ENCODE data around the gene APOC3.

GRCh38 chr11:116831790-116832349 is 2.2 kb downstream of the APOC3 start:
- no peak for TF ChIP-seq POLR2A (IDR thresholded peaks at IDR 0.05)
- no peak for TF ChIP-seq CTCF (IDR thresholded peaks at IDR 0.05)
- no peak for TF ChIP-seq POLR2AphosphoS5 (IDR thresholded peaks at IDR 0.05)

All from prostate gland (tissue), 2 donors.